Measurements from ENCODE around the gene EFNA2. TPM values are rescaled to one million over a fixed set of nuclear protein-coding genes. Genes with fewer than 3 reads are reported as not detected.

Gene EFNA2
- total and polyA plus RNA-seq, 4 donors, result 2.1 to 18.7 (median 10.8) TPM

GRCh38 chr19:1266916-1267476, 18.7 kb upstream of the EFNA2 start:
- WGBS (ENCODE audit: insufficient coverage), result 1% methylated on average over 59 of the region's 59 CpGs
- Histone ChIP-seq H3K4me1 (ENCODE audit: control insufficient read depth, insufficient read depth, low read length) (peaks cover 90% of the 10 kb centered on the region), H3K27me3 (ENCODE audit: control insufficient read depth, insufficient read depth, low read length) (no peaks in the 10 kb centered on the region), H3K4me3 (ENCODE audit: low read depth, low read length) (peak overlapping the region; percentile 24), H3K27ac (ENCODE audit: low read depth, low read length) (peak overlapping the region; percentile 15), H3K9me3 (ENCODE audit: control insufficient read depth, insufficient read depth, low read length) (no peaks in the 10 kb centered on the region), H3K36me3 (ENCODE audit: control insufficient read depth, insufficient read depth, low read length) (peaks cover 42% of the 10 kb centered on the region)
- peak in 2 of 6 donors; percentile 86 to 88 for DNase-seq (ENCODE audit: low read depth in 4 of 6, low spot score in 6 of 6)

- Histone ChIP-seq H3K27ac (ENCODE audit: low read depth, low read length) (peak overlapping the region; percentile 88), H3K4me1 (ENCODE audit: control insufficient read depth, insufficient read depth, low read length) (peaks cover 90% of the 10 kb centered on the region), H3K27me3 (ENCODE audit: control insufficient read depth, insufficient read depth, low read length) (no peaks in the 10 kb centered on the region), H3K4me3 (ENCODE audit: low read depth, low read length) (peak overlapping the region; percentile 24), H3K36me3 (ENCODE audit: control insufficient read depth, insufficient read depth, low read length) (peaks cover 46% of the 10 kb centered on the region), H3K9me3 (ENCODE audit: control insufficient read depth, insufficient read depth, low read length) (no peaks in the 10 kb centered on the region)
- 15% methylated on average over 30 of the region's 35 CpGs for WGBS (ENCODE audit: insufficient coverage)
- no peak for DNase-seq (ENCODE audit: low read depth in 4 of 6, low spot score in 6 of 6)
Observed at GRCh38 chr19:1267477-1268225, 18.0 kb upstream of the EFNA2 start.

DNA sequence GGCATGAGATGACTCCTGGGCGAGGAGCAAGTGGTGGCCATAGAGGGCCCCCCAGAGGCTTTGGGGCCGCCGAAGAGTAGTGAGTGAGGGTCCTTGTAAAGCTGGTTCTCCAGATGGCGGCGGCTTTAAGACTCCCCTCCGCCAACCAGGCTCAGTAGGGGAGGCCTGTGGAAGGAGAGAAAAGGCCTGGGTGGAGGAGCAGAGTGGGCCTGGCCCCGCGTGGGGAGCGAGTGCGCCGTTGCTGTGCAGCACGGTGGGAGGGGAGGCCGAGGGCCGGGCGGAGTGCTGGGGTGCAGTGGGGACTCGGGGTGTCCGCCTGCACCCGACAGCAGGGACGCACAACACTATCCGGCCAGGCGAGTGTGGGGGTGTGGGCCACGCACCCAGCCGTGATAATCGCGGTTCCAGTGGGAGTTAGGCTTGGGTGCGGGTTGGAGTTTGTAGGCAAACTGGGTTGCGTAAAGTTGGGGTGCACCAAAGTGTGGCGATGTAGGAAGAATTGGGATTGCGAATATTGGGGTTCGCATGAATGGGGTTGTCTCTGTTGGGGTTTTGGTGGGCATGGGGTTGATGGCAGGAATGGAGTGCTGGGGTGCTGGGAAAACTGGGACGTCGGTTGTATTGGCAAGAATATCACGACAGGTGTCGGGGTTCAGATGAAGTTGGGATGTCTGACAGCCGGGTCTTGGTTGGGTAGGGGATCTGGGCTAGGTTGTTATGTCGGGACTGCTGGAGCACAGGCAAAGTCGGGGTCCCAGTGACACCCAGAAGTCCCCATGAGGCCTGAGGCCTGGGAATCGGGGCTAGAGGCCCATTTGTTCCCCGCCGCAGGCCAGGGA, 17.2 kb upstream of the EFNA2 start:
- Histone ChIP-seq H3K27me3 (ENCODE audit: control insufficient read depth, insufficient read depth, low read length) (no peaks in the 10 kb centered on the region), H3K4me1 (ENCODE audit: control insufficient read depth, insufficient read depth, low read length) (peaks cover 90% of the 10 kb centered on the region), H3K27ac (ENCODE audit: low read depth, low read length) (peak overlapping the region; percentile 88), H3K9me3 (ENCODE audit: control insufficient read depth, insufficient read depth, low read length) (no peaks in the 10 kb centered on the region), H3K36me3 (ENCODE audit: control insufficient read depth, insufficient read depth, low read length) (peaks cover 52% of the 10 kb centered on the region), H3K4me3 (ENCODE audit: low read depth, low read length) (peak overlapping the region; percentile 88)
- 40% methylated on average over 40 of the region's 40 CpGs for WGBS (ENCODE audit: insufficient coverage)
- DNase-seq (ENCODE audit: low read depth in 4 of 6, low spot score in 6 of 6), result no peak

GRCh38 chr19:1269065-1269477, 16.6 kb upstream of the EFNA2 start, which contains the start of gene CIRBP:
CIRBP (plus strand) TSS chr19:1269332; CDS start chr19:1270934, 1,602 bp downstream.
- H3K4me1 ChIP-seq (ENCODE audit: control insufficient read depth, insufficient read depth, low read length), result peaks cover 92% of the 10 kb centered on the region
- peaks cover 58% of the 10 kb centered on the region for H3K36me3 ChIP-seq (ENCODE audit: control insufficient read depth, insufficient read depth, low read length)
- DNase-seq (ENCODE audit: low read depth in 4 of 6, low spot score in 6 of 6), result peak; percentile 88 to 100 (median 98)
- under 1% methylated on average over 50 of the region's 50 CpGs for WGBS (ENCODE audit: insufficient coverage)
- H3K27ac ChIP-seq (ENCODE audit: low read depth, low read length), result peak within 1 kb of the TSS; percentile 88
- H3K9me3 ChIP-seq (ENCODE audit: control insufficient read depth, insufficient read depth, low read length), result no peaks in the 10 kb centered on the region
- peak within 1 kb of the TSS; percentile 88 for H3K4me3 ChIP-seq (ENCODE audit: low read depth, low read length)
- H3K27me3 ChIP-seq (ENCODE audit: control insufficient read depth, insufficient read depth, low read length), result no peaks in the 10 kb centered on the region

GRCh38 chr19:1269478-1270212, 16.0 kb upstream of the EFNA2 start:
- DNase-seq (ENCODE audit: low read depth in 4 of 6, low spot score in 6 of 6), result peak in 5 of 6 donors; percentile 78 to 96 (median 82)
- Histone ChIP-seq H3K4me3 (ENCODE audit: low read depth, low read length) (peak overlapping the region; percentile 88), H3K4me1 (ENCODE audit: control insufficient read depth, insufficient read depth, low read length) (peaks cover 93% of the 10 kb centered on the region), H3K36me3 (ENCODE audit: control insufficient read depth, insufficient read depth, low read length) (peaks cover 60% of the 10 kb centered on the region), H3K27ac (ENCODE audit: low read depth, low read length) (peak overlapping the region; percentile 88), H3K9me3 (ENCODE audit: control insufficient read depth, insufficient read depth, low read length) (no peaks in the 10 kb centered on the region), H3K27me3 (ENCODE audit: control insufficient read depth, insufficient read depth, low read length) (no peaks in the 10 kb centered on the region)
- under 1% methylated on average over 64 of the region's 64 CpGs for WGBS (ENCODE audit: insufficient coverage)

GRCh38 chr19:1270213-1270853, 15.3 kb upstream of the EFNA2 start:
- Histone ChIP-seq H3K4me1 (ENCODE audit: control insufficient read depth, insufficient read depth, low read length) (peaks cover 91% of the 10 kb centered on the region), H3K36me3 (ENCODE audit: control insufficient read depth, insufficient read depth, low read length) (peaks cover 60% of the 10 kb centered on the region), H3K27me3 (ENCODE audit: control insufficient read depth, insufficient read depth, low read length) (no peaks in the 10 kb centered on the region), H3K4me3 (ENCODE audit: low read depth, low read length) (peak overlapping the region; percentile 88), H3K27ac (ENCODE audit: low read depth, low read length) (peak overlapping the region; percentile 88), H3K9me3 (ENCODE audit: control insufficient read depth, insufficient read depth, low read length) (no peaks in the 10 kb centered on the region)
- DNase-seq (ENCODE audit: low read depth in 4 of 6, low spot score in 6 of 6), result no peak
- WGBS (ENCODE audit: insufficient coverage), result 29% methylated on average over 5 of the region's 8 CpGs

GRCh38 chr19:1270854-1271527, 14.7 kb upstream of the EFNA2 start:
- Histone ChIP-seq H3K4me3 (ENCODE audit: low read depth, low read length) (peak overlapping the region; percentile 88), H3K36me3 (ENCODE audit: control insufficient read depth, insufficient read depth, low read length) (peaks cover 58% of the 10 kb centered on the region), H3K9me3 (ENCODE audit: control insufficient read depth, insufficient read depth, low read length) (no peaks in the 10 kb centered on the region), H3K27me3 (ENCODE audit: control insufficient read depth, insufficient read depth, low read length) (no peaks in the 10 kb centered on the region), H3K27ac (ENCODE audit: low read depth, low read length) (peak overlapping the region; percentile 88), H3K4me1 (ENCODE audit: control insufficient read depth, insufficient read depth, low read length) (peaks cover 89% of the 10 kb centered on the region)
- 75% methylated on average over 25 of the region's 26 CpGs for WGBS (ENCODE audit: insufficient coverage)
- no peak for DNase-seq (ENCODE audit: low read depth in 4 of 6, low spot score in 6 of 6)

GRCh38 chr19:1271528-1272422, 13.9 kb upstream of the EFNA2 start:
- Histone ChIP-seq H3K4me3 (ENCODE audit: low read depth, low read length) (no peak overlapping the region), H3K27me3 (ENCODE audit: control insufficient read depth, insufficient read depth, low read length) (no peaks in the 10 kb centered on the region), H3K36me3 (ENCODE audit: control insufficient read depth, insufficient read depth, low read length) (peaks cover 62% of the 10 kb centered on the region), H3K4me1 (ENCODE audit: control insufficient read depth, insufficient read depth, low read length) (peaks cover 90% of the 10 kb centered on the region), H3K9me3 (ENCODE audit: control insufficient read depth, insufficient read depth, low read length) (no peaks in the 10 kb centered on the region), H3K27ac (ENCODE audit: low read depth, low read length) (no peak overlapping the region)
- WGBS (ENCODE audit: insufficient coverage), result 79% methylated on average over 33 of the region's 37 CpGs
- DNase-seq (ENCODE audit: low read depth in 4 of 6, low spot score in 6 of 6), result no peak

Measured in spinal cord (tissue), 10 donors.